ENCODE results near the gene SMIM7.

SMIM7 gene

DNA sequence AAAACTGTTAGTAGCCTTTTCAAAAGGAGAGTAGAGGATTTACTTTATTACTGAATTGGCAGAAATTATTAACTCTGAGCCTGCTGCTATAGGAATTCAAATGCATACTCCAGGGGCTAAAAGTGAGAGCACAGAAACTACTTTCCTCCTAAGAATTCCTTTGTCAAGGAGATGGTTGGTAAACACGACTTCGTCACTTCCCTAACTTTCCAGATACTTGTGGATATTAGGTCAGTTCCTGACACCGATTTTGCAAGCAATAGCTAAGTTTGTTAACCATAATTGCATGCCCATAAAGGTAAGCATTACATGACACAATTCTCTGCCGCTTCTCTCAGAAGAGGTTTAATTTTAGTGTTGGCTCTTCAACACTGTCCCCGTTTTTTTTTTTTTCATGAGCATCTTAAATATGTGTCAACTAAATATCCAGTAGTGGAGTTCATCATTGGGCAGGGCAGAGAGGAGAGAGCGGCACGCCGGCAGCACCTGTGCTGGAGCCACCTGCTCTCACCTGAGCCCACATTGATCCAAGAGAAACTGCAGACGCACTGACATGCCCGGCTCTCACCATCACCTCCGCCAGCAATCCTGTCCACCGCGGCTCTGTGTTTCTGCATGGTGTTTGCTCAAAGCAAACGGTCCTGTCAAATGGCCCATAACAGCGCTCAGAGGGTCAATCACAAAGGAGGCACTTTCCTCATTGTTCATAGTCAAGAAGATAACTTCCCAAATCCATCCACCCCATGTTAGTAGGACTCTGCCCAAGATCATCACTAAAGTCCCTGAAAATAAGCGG, 34.6 kb downstream of the SMIM7 start:
- Histone ChIP-seq H3K27ac (ENCODE audit: insufficient read depth, low read length, poor library complexity, severe bottlenecking) (no peak overlapping the region), H3K36me3 (ENCODE audit: control insufficient read depth, insufficient read depth, low read length) (peaks cover 9% of the 10 kb centered on the region), H3K4me1 (ENCODE audit: control insufficient read depth, insufficient read depth, low read length, poor library complexity, severe bottlenecking) (peaks cover 16% of the 10 kb centered on the region), H3K9me3 (ENCODE audit: control insufficient read depth, low read length) (no peaks in the 10 kb centered on the region), H3K27me3 (replicated peaks; ENCODE audit: control insufficient read depth, insufficient read depth, low read length, poor library complexity, severe bottlenecking) (no peaks in the 10 kb centered on the region), H3K4me3 (ENCODE audit: insufficient read depth, low read depth, low read length, poor library complexity, severe bottlenecking) (no peak overlapping the region)
- no peak for DNase-seq

DNA sequence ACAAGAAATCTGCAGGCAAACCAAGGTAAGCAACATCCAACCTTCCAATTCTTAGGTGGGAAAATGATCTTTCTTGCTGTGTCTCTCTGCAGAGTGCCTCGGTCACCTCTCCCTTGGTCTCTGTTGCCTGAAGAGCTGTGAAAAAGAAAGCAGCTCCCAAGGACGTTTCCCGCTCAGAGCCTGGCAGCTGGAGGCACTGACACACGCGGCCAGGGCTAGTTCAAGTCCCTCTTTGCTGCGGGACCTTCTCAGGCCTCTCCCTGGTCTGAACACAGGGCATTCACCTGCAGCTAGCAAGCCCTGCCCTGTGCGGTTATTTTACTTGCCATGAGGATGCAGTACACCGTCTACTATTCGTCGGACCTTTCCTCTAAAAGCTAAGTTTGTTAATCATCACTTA, 35.7 kb downstream of the SMIM7 start:
- no peak overlapping the region for H3K27ac ChIP-seq (ENCODE audit: insufficient read depth, low read length, poor library complexity, severe bottlenecking)
- no peaks in the 10 kb centered on the region for H3K27me3 ChIP-seq (replicated peaks; ENCODE audit: control insufficient read depth, insufficient read depth, low read length, poor library complexity, severe bottlenecking)
- no peak overlapping the region for H3K4me3 ChIP-seq (ENCODE audit: insufficient read depth, low read depth, low read length, poor library complexity, severe bottlenecking)
- no peak for DNase-seq
- H3K4me1 ChIP-seq (ENCODE audit: control insufficient read depth, insufficient read depth, low read length, poor library complexity, severe bottlenecking), result peaks cover 13% of the 10 kb centered on the region
- peaks cover 8% of the 10 kb centered on the region for H3K36me3 ChIP-seq (ENCODE audit: control insufficient read depth, insufficient read depth, low read length)
- no peaks in the 10 kb centered on the region for H3K9me3 ChIP-seq (ENCODE audit: control insufficient read depth, low read length)

DNA sequence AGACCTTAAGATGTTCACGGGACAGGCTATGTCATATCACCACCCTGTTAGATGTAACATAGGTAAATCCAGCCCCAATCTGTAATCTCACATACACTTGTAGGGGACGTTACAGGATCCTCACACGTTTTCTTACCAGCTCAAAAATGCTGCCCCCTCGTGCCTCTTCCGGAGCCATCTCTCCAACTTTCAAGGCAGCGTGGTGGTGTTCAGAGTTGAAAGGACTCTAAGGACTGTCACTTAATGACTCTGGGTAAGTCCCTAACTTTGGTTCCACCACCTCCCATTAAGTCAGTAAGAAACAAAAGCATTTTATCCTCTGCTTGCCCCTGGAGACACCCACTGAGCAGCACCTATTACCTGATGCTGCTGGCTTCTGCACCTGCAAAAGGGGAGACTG, 36.4 kb downstream of the SMIM7 start:
- Histone ChIP-seq H3K27me3 (replicated peaks; ENCODE audit: control insufficient read depth, insufficient read depth, low read length, poor library complexity, severe bottlenecking) (no peaks in the 10 kb centered on the region), H3K4me3 (ENCODE audit: insufficient read depth, low read depth, low read length, poor library complexity, severe bottlenecking) (no peak overlapping the region), H3K27ac (ENCODE audit: insufficient read depth, low read length, poor library complexity, severe bottlenecking) (no peak overlapping the region), H3K36me3 (ENCODE audit: control insufficient read depth, insufficient read depth, low read length) (peaks cover 8% of the 10 kb centered on the region), H3K4me1 (ENCODE audit: control insufficient read depth, insufficient read depth, low read length, poor library complexity, severe bottlenecking) (peaks cover 9% of the 10 kb centered on the region), H3K9me3 (ENCODE audit: control insufficient read depth, low read length) (no peaks in the 10 kb centered on the region)
- DNase-seq, result no peak

DNA sequence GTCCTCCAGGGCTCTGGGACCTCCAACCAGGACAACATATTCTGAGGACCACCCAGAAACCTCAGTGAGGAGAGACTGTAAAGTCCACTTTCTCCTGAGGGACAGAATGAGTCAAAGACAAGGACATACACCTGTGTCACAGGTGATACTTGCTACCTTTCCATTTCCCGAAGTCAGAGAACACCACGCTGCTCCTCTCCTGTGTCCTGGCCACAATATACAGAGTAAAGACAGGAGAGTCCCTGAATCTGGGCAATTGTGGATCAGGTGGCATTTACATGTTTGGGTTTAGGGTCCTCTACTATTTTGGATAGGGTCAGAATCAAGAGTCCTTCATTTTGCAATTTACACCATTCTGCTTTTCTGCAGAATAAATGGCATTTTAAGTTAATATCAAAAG, 36.9 kb downstream of the SMIM7 start:
- Histone ChIP-seq H3K36me3 (ENCODE audit: control insufficient read depth, insufficient read depth, low read length) (peaks cover 8% of the 10 kb centered on the region), H3K9me3 (ENCODE audit: control insufficient read depth, low read length) (no peaks in the 10 kb centered on the region), H3K4me1 (ENCODE audit: control insufficient read depth, insufficient read depth, low read length, poor library complexity, severe bottlenecking) (peaks cover 9% of the 10 kb centered on the region), H3K4me3 (ENCODE audit: insufficient read depth, low read depth, low read length, poor library complexity, severe bottlenecking) (no peak overlapping the region), H3K27me3 (replicated peaks; ENCODE audit: control insufficient read depth, insufficient read depth, low read length, poor library complexity, severe bottlenecking) (no peaks in the 10 kb centered on the region), H3K27ac (ENCODE audit: insufficient read depth, low read length, poor library complexity, severe bottlenecking) (no peak overlapping the region)
- no peak for DNase-seq

DNA sequence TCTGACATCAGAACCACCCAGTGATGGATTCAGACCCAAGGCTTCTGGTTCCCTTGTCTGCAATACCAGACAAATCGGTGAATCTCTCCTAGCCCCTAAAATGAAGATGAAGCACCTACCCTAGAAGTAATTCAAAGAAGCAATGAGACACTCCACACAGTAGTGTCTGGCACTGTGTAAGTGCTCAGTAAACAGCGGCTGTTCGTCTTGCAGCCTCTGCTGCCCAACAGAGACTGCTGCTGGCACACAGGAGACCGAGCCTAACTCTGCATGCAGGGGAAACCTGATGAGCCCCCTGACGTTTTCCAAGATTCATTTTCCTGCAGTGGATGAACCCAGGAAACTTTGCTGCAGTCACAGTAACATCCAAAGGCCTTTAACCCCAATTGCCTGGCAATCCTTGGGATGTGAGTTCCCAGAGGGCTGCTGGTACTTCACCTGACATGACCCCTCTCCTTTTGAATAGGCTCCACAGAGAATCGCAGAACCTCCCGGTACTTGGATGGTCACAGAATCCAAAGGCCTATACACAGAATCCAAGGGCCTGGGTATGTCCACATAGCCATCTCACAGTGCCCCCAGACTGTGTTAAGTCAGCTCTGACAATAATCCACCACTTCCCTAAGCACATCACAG, 38.7 kb downstream of the SMIM7 start:
- peaks cover 8% of the 10 kb centered on the region for H3K36me3 ChIP-seq (ENCODE audit: control insufficient read depth, insufficient read depth, low read length)
- H3K4me3 ChIP-seq (ENCODE audit: insufficient read depth, low read depth, low read length, poor library complexity, severe bottlenecking), result no peak overlapping the region
- H3K27me3 ChIP-seq (replicated peaks; ENCODE audit: control insufficient read depth, insufficient read depth, low read length, poor library complexity, severe bottlenecking), result no peaks in the 10 kb centered on the region
- no peaks in the 10 kb centered on the region for H3K9me3 ChIP-seq (ENCODE audit: control insufficient read depth, low read length)
- peaks cover 5% of the 10 kb centered on the region for H3K4me1 ChIP-seq (ENCODE audit: control insufficient read depth, insufficient read depth, low read length, poor library complexity, severe bottlenecking)
- H3K27ac ChIP-seq (ENCODE audit: insufficient read depth, low read length, poor library complexity, severe bottlenecking), result no peak overlapping the region
- no peak for DNase-seq

DNA sequence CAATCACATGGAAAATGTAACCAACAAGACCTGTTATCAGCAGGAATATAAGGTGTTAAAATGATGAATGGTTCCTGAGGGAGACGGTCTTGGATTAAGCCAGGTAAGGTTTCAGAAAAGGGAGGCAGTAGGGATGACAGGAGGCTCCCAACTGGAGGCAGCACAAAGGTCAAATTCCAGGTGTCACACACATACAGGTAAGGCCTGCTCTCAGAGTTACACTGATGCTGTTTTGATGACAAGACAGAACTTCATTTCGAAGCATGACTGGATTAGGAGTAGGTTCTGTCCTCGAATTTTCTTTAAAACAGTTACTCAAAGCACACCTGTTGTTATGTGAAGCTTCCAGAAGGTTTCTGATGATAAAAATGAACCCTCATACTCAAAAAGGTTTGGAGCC, 39.4 kb downstream of the SMIM7 start:
- Histone ChIP-seq H3K36me3 (ENCODE audit: control insufficient read depth, insufficient read depth, low read length) (peaks cover 3% of the 10 kb centered on the region), H3K4me1 (ENCODE audit: control insufficient read depth, insufficient read depth, low read length, poor library complexity, severe bottlenecking) (peaks cover 6% of the 10 kb centered on the region), H3K27me3 (replicated peaks; ENCODE audit: control insufficient read depth, insufficient read depth, low read length, poor library complexity, severe bottlenecking) (no peaks in the 10 kb centered on the region)

DNA sequence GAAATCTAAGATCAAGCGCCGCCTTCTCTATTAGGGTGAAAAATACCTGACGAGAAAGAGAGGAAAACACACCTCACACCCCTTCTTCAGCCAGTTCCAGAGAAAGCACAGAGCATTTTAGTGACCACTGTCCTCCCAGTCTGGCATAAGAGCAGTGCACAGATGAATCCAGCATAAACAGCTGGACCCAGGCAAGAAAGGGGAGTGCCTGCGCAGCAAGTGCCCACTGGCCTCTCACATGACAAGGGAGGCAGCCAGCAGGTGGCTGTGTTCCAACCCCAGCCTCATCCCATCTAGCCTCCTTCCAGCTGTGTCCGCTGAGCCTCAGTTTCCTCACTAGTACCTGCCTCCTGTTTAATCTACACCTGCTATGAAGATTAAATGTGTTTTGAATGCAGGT, 39.9 kb downstream of the SMIM7 start:
- H3K36me3 ChIP-seq (ENCODE audit: control insufficient read depth, insufficient read depth, low read length), result no peaks in the 10 kb centered on the region
- H3K4me3 ChIP-seq (ENCODE audit: insufficient read depth, low read depth, low read length, poor library complexity, severe bottlenecking), result no peak overlapping the region
- no peak for DNase-seq
- H3K27ac ChIP-seq (ENCODE audit: insufficient read depth, low read length, poor library complexity, severe bottlenecking), result no peak overlapping the region
- H3K4me1 ChIP-seq (ENCODE audit: control insufficient read depth, insufficient read depth, low read length, poor library complexity, severe bottlenecking), result peaks cover 6% of the 10 kb centered on the region
- no peaks in the 10 kb centered on the region for H3K27me3 ChIP-seq (replicated peaks; ENCODE audit: control insufficient read depth, insufficient read depth, low read length, poor library complexity, severe bottlenecking)
- H3K9me3 ChIP-seq (ENCODE audit: control insufficient read depth, low read length), result no peaks in the 10 kb centered on the region

More for the DNA sequence above, 39.4 kb downstream of the SMIM7 start:
- Histone ChIP-seq H3K27ac (ENCODE audit: insufficient read depth, low read length, poor library complexity, severe bottlenecking) (no peak overlapping the region), H3K9me3 (ENCODE audit: control insufficient read depth, low read length) (no peaks in the 10 kb centered on the region), H3K4me3 (ENCODE audit: insufficient read depth, low read depth, low read length, poor library complexity, severe bottlenecking) (no peak overlapping the region)
- no peak for DNase-seq

DNA sequence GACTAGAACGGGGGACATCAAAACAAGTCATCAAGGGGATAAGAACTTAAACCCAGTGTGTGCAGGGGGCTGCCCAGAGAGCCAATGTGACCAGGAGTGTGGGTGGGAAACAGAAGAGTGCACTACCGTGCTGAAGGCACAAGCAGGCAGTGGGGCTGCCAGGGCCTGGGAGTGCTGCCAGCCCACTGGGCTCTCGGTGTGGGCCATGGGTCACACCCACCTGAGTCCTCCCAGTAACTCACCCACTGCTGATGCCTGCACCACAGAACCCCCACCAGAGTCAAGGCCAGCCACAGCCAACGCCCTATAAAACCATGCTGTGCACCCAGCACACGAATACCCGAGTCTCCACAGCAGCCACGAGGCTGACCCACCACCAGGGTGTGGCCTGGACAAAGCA, 40.5 kb downstream of the SMIM7 start:
- Histone ChIP-seq H3K27me3 (replicated peaks; ENCODE audit: control insufficient read depth, insufficient read depth, low read length, poor library complexity, severe bottlenecking) (no peaks in the 10 kb centered on the region), H3K9me3 (ENCODE audit: control insufficient read depth, low read length) (no peaks in the 10 kb centered on the region), H3K4me3 (ENCODE audit: insufficient read depth, low read depth, low read length, poor library complexity, severe bottlenecking) (no peak overlapping the region), H3K27ac (ENCODE audit: insufficient read depth, low read length, poor library complexity, severe bottlenecking) (no peak overlapping the region), H3K36me3 (ENCODE audit: control insufficient read depth, insufficient read depth, low read length) (no peaks in the 10 kb centered on the region), H3K4me1 (ENCODE audit: control insufficient read depth, insufficient read depth, low read length, poor library complexity, severe bottlenecking) (peaks cover 8% of the 10 kb centered on the region)
- DNase-seq, result no peak

DNA sequence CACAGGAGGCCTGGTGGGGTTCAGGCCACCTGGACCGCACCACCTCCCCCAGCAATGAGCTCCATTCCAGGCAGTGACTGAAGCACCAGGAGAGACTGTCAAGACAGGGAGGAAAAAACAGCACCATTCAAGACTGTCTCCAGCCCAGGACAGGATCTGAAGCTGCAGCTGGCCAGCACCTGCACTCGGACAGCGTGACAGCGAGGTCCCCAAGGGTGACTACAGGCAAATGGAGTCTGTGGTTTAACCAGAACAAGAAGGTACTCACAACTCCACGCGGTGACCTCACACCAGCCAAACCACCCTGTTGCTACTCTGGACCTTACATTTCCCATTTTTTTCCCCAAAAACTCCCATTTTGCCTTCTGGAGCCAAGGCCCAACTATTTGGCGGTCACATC, 41.7 kb downstream of the SMIM7 start:
- Histone ChIP-seq H3K4me3 (ENCODE audit: insufficient read depth, low read depth, low read length, poor library complexity, severe bottlenecking) (no peak overlapping the region), H3K27me3 (replicated peaks; ENCODE audit: control insufficient read depth, insufficient read depth, low read length, poor library complexity, severe bottlenecking) (no peaks in the 10 kb centered on the region), H3K4me1 (ENCODE audit: control insufficient read depth, insufficient read depth, low read length, poor library complexity, severe bottlenecking) (peaks cover 8% of the 10 kb centered on the region)

DNA sequence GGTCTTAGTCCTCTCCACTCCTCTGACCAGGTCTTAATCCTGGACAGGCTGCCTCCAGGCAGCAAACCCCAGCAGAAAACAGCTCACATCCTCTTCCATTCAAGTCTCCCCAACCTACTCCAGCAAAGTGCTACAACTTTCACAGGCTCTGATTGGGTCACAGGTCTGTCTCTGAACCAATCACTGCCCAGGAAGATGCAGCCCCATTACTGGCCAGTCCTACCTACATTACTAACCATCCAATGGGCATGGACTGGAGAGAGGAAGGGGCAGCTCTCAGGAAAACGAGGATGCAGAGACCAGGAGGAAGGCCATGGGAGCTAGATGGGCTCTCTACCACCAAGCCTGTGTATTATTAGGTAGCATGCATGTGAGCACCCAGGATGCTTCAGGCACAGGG, 44.1 kb downstream of the SMIM7 start:
- Histone ChIP-seq H3K36me3 (ENCODE audit: control insufficient read depth, insufficient read depth, low read length) (no peaks in the 10 kb centered on the region), H3K4me3 (ENCODE audit: insufficient read depth, low read depth, low read length, poor library complexity, severe bottlenecking) (no peak overlapping the region), H3K27ac (ENCODE audit: insufficient read depth, low read length, poor library complexity, severe bottlenecking) (no peak overlapping the region), H3K4me1 (ENCODE audit: control insufficient read depth, insufficient read depth, low read length, poor library complexity, severe bottlenecking) (peaks cover 8% of the 10 kb centered on the region), H3K27me3 (replicated peaks; ENCODE audit: control insufficient read depth, insufficient read depth, low read length, poor library complexity, severe bottlenecking) (no peaks in the 10 kb centered on the region), H3K9me3 (ENCODE audit: control insufficient read depth, low read length) (no peaks in the 10 kb centered on the region)
- DNase-seq, result no peak

More for the DNA sequence above, 41.7 kb downstream of the SMIM7 start:
- H3K27ac ChIP-seq (ENCODE audit: insufficient read depth, low read length, poor library complexity, severe bottlenecking), result no peak overlapping the region
- no peaks in the 10 kb centered on the region for H3K9me3 ChIP-seq (ENCODE audit: control insufficient read depth, low read length)
- DNase-seq, result no peak
- no peaks in the 10 kb centered on the region for H3K36me3 ChIP-seq (ENCODE audit: control insufficient read depth, insufficient read depth, low read length)
